Stimulated activated CD4-positive, alpha-beta T cell treated with anti-CD3 and anti-CD28 coated beads, Interleukin-2, amount 100 ng/mL, for 24 hours (primary cell): ENCODE data around the gene TBC1D5.
"Not testable (repeated sequence)": the region's sequence is repeated elsewhere in the genome, so short reads cannot be mapped to it uniquely, and the experiment has no call there.

Experiments
- DNase-seq, 2 donors: peaks; one replicate each; pipeline ENCODE4 v3.0.0-alpha.2; 2020

The TBC1D5 gene

DNA sequence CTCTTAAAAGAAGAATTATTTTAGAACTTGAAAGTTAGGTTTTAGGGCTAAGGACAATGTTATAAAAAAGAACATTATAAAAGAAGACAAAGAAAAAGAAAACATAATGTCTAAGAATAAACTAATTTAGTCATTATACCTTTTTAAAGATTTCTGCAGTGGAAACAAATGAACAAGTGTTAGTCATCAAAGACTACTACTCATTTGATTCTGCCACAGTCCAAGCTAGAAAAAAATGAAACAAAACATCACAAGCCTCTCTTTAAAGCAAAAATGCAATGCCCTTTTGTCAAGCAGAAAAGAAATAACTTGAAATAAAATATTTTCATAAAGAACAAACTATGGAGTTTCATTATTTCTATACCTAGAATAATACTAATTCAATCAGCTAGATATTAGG is 102.0 kb downstream of the TBC1D5 start:
- DNase-seq: no peak

DNA sequence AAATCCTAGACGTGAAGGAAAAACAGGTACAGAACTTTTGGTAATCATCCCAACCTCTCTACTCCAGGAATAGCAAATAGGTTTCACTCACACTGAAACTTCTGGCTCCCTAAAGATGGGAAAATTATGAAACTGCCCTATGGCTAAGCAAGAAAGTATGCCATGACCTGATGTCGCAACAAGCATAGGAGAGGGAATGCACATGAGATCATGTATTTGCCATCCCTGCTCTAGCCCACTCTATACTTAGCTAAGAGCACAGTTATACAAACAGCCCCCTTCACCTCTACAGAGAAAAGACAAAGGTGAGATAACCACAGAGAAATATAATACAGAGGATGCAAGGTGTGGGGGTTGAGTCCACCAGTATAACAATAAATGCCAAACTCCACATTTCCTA is 102.7 kb downstream of the TBC1D5 start:
- no peak for DNase-seq

DNA sequence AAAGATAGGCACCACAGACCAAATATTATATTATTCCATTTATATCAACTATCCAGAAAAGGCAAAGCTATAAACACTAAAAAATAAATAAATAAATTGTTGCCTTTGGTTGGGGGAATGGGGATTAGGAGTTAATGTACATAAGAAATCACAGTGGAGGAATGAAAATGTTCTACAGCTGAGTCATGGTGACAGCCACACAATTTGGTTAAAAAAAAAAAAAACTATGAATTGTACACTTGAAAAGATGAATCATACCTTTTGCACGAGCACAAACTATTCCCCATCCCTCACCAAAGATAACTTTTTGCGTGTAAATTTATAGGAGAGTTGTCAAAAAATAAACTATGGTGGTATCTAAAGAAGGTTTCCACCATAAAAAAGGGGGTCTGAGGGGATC is 103.2 kb downstream of the TBC1D5 start:
- no peak for DNase-seq

DNA sequence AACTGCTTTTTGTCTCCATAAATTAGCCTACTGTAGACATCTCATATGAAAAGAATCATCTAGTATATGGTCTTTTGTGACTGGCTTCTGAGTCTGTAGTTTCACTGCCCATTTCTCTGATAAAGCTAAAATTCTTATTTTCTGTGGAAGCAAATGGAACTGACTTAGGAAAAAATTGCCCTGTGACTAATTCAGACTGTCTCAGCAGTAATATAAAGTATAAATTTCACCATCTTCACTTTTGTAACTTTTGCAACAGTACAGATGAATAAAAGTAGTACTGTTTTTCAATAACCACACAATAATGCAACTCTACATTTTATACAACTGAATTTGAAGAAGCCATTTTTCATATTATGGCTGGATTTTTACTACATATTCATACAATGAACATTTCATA is 104.1 kb downstream of the TBC1D5 start:
- DNase-seq: no peak

DNA sequence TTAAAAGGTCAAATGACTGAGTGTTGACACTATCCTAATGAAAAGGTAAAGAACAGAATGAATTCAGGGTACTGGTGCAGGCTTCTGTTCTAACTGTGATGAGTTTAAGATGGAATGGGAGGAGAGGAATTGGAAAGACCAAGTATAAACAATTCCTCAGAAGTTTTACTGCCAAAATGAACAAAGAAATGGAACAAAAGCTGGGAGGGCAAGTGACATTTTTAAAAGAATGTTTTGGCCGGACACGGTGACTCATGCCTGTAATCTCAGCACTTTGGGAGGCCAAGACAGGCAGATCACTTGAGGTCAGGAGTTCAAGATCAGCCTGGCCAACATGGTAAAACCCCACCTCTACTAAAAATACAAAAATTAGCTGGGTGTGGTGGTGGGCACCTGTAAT is 106.8 kb downstream of the TBC1D5 start:
- not testable (repeated sequence) for DNase-seq

DNA sequence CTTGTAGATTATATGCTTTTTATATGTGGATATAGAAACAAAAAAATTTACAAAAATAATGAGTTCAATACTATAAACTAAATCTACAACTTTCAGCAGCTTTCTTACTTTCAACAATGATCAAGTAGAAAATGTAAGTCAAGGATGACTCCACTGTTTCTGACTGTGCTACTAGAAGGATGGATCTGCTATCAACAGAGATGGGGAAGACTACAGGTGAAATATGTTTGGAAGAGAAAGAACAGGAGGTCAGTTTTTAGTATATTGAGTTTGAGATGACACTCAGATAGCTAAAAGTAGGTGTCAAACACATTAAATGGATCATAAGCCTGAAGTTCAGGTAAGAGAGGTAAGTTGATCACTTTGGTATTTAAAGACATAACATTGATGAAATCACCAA is 107.5 kb downstream of the TBC1D5 start:
- no peak for DNase-seq

DNA sequence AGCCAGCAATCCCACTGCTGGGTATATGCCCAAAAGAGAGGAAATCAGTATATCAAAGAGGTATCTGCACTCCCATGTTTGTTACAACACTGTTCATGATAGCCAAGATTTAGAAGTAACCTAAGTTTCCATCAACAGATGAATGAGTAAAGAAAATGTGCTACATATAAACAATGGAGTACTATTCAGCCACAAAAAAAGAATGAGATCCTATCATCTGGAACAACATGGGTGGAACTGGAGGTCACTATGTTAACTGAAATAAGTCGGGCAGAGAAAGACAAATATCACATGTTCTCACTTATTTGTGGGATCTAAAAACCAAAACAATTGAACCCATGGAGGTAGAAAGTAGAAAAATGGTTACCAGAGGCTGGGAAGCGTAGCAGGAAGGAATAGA is 108.2 kb downstream of the TBC1D5 start:
- no peak for DNase-seq

DNA sequence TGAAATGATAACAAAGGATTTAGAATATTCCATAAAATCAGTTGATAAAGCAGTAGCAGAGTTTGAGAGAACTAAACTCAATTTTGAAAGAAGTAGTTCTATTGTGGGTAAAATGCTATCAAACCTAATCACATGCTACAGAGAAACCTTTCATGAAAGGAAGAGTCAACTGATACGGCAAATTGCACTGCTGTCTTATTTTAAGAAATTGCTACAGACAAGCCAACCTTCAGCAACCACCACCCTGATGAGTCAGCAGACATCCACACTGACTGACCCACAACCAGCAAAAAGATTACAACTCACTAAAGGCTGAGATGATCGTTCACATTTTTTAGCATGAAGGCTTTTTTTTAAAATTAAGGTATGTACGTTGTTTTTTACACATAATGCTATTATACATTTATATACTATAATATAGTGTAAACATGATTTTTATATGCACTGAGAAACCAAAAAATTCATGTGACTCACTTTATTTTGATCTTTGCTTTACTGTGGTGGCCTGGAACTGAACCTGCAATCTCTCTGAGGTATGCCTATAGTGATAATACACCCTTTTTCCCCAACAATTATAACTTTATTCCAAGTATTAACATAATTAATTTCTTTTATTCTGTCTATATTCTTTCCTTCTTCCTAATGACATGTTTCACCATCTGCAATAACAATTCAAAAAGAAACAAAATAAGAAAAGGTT is 109.9 kb downstream of the TBC1D5 start:
- peak in 1 of 2 donors; percentile 2 for DNase-seq

DNA sequence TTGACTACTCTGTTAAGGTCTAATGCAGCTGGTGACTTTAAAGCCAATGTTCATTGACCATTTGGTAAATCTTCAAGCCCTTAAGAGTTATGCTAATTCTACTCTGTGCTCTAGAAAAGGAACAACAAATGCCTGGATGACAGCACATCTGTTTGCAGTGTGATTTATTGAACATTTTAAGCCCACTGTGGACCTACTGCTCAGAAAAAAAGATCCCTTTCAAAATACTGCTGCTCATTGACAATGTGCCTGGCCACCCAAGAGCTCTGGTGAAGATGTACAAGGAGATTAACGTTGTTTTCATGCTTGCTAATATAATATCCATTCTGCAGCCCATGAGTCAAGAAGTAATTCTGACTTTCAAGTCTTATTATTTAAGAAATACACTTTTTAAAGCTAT is 110.8 kb downstream of the TBC1D5 start:
- DNase-seq: no peak

DNA sequence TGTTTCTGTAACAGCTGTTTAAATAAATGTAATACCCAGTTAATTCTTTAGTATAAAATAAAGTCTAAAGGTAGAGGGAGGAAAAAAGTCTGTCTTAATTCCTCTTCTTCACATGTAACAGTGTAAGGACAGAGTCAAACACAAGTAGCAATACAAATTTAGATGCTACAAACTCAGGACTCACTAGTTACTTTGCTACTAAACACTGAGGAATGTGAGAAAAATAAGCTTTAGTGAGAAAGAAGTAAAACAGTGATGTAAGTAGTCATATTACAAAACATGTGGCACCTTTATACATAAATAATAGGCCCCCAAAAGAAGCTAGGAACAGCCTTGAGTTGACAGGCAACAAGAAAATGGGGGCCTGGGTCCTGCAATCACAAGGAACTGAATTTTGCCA is 113.0 kb downstream of the TBC1D5 start:
- DNase-seq: no peak

DNA sequence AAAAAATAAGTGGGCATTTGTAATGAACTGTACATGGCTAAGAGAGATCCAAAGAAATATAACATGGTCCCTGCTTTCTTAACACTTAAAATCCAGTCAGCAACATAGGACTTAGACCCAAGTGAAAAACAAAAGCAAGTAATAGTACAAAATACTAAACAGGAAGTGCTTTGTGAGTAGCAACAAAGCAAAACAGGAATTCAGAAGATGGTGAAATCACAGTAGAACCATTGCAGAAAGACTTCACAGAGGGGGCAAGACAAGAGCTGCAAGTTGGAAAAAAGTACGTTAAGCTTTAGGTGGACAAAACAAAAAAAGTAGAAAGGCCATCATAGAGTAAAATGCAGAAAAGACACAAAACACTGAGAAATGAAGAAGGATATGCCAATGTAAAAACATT is 116.0 kb downstream of the TBC1D5 start:
- no peak for DNase-seq

DNA sequence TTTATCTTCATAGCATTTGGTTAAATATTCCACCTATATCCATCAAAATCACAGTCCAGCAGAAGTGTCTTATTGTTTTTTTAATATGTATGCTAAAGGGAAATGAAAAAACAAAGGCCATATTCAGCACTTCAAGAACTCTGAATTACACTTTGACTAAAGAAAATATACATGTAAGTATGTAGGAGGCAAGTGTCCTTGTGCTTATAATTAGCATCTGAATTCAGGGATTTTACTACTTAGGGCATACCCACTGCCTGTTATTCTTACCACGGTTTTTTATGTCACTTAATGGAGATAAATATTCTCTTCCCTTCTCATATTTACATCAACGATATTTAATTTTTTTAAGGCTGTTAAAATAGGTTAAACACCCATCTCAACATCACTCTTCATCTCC is 117.3 kb downstream of the TBC1D5 start:
- DNase-seq: no peak

DNA sequence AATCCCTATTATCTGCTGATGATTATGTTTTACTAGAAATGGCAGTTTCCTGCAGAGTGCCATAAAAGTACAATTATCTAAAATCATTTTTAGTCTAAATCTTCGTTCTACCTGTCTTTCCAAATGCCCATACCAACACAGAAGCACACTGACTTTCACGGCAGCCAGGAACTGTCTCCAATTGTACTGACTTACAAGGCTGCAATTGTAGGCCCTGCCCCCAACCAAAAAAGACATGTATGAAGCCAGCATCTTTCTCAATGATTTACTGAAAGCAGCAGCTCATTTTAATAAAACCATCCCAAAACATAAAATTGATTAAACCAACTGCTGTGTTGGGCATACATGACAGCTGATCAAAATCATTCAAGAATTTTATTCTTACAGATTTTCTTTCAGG is 119.0 kb downstream of the TBC1D5 start:
- no peak for DNase-seq

DNA sequence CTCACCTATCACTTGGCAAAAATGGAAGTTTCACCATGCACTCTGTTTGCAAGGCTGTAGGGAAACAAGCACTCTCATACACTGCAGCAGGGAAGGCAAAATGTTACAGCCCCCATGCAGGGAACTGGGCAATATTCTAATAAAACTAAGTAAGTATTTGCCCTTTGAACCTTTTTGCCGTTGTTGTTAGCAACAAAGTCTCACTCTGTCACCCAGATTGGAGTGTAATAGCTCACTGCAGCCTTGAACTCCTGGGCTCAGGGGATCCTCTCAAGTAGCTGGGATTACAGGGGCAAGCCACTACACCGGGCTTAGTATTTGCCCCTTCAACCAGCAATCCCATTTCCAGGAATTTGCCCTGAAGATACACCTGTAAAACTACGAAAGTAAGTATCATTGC is 122.5 kb downstream of the TBC1D5 start:
- no peak for DNase-seq

DNA sequence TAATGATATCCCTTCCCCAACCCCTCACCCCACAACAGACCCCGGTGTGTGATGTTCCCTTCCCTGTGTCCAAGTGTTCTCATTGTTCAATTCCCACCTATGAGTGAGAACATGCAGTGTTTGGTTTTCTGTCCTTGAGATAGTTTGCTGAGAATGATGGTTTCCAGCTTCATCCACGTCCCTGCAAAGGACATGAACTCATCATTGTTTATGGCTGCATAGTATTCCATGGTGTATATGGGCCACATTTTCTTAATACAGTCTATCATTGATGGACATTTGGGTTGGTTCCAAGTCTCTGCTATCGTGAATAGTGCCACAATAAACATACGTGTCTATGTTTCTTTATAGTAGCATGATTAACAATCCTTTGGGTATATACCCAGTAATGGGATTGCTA is 129.4 kb downstream of the TBC1D5 start:
- not testable (repeated sequence) for DNase-seq

DNA sequence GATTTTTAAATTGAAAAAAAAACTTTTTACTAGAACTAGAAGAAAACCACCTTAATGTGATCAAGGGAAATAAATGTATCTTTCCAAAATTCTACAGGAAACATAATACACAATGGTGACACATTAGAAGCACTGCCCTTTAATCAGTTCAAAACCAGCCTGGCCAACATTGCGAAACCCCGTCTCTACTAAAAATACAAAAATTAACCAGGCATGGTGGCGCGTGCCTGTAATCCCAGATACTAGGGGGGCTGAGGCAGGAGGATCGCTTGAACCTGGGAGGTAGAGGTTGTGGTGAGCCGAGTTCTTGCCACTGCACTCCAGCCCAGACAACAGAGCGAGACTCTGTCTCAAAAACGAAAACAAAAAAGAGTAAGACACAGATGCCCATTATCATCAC is 134.5 kb downstream of the TBC1D5 start:
- no peak for DNase-seq

DNA sequence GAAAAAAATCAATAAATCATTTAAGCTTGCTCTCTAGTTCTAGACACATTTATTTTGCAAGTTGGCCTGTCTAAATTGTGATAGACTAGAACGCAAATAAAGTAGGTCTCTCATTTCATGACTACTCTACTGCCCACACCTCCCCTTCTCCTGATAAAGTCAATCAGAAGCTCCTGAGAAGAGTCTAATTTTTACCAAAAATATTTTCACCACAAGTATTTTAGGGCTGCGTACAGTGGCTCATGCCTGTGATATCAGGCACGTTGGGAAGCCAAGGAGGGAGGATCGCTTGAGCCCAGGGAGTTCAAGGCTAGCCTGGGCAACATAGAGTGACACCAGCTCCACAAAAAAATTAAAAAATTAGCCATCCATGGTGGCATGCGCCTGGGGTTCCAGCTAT is 136.5 kb downstream of the TBC1D5 start:
- DNase-seq: no peak

DNA sequence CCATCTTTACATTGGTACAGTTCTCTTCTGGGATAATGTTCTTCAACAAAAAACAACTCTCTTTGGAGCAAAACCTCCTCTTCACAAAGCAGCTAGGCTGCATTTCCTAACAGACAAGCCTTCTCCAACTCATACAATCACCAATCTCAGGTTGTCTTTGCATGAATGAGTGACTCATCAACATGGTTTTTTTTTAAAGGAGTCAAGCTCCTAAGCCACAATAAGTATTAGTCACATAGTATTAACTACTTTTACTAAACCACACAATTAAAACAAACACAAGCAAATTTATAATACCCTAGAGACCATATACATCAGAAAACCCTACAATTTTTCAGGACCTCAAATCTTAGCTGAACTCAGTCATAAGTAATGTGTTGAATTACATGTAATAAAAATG is 137.4 kb downstream of the TBC1D5 start:
- no peak for DNase-seq

DNA sequence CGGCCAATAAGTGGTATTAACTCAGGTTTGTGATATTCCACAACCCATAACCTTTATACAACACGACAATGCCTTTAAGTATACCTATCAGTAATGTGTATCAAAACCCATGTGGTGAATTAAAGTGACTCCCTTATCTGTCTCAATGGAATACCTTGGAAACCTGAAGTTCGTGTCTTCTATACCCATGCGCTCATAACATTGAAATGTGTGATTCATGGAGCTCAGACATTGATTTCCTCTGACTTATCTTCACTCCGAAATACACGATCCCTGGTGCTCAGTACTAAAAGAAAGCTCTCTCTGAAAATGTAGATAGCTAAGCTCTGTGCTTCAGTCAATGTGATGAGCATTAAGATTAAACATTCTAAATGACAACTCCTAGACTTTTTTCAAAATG is 140.3 kb downstream of the TBC1D5 start:
- DNase-seq: no peak

DNA sequence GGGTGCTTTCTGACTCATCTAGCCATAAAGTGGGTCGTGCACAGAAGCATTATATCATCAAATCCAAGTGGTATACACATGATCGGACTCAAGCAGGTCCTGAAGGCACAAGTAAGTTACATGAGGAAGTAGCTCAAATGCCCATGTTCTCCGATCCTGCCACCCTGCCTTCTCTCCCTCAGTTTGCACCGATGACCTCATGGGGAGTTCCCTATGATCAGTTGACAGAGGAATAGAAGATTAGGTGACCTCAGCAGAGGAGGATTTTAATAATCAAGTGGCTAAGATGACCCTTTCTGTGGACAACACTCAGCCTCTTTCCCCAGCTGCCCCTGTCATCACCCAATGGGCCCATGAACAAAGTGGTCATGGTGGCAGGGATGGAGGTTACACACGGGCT is 149.5 kb downstream of the TBC1D5 start:
- DNase-seq: no peak

DNA sequence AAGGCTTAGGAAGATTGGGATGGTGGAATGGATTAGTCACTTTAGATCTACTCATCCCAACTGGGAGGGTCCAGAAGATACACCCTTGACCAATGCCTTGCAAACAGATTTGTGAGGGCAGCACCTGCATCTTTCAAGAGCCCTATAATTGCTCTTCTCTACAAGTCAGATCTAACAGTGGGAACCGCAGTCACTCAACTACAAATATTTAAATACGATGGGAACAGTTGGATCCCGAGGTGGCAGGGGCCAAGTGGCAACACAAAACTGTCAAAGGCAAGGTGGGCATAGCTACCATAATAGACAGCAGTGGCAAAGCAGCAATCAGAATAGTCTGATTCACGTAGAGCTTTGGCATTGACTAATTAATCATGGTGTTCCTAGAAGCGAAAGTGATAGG is 152.0 kb downstream of the TBC1D5 start:
- no peak for DNase-seq

DNA sequence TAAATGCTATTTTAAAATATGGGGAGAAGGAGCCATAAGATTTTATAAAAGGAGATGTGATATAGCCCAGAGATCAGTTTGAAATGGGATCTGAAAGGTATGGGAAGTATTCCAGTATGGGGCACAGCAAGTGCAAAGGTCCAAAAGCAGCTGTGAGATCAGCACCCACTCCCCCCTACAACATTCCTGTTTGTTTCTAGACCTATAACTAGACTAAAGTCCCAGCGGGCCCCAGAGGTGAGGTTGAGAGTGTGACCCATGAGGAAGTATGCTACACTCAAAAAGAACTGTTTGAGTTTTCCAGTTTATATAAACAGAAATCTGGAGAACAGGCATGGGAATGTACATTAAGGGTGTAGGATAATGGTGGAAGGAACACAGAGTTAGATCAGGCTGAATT is 152.5 kb downstream of the TBC1D5 start:
- DNase-seq: no peak

DNA sequence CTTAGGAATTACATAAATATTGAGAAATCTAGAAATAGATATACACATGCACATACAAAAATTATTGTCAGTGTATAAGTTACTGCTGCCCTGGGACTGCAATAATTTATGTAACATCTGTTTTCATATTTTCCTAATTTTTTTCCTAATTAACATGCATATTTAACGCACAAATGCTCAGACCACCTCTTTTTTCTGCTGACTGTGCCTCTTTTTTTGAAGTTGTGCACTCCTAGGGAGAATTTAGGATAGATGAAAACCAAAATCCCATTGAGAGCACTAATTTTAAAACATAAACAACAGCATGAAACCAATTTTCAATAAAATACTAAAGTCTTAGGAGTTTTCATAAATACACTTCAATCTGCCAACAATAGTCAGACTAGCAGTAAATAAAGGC is 154.0 kb downstream of the TBC1D5 start:
- DNase-seq: no peak

DNA sequence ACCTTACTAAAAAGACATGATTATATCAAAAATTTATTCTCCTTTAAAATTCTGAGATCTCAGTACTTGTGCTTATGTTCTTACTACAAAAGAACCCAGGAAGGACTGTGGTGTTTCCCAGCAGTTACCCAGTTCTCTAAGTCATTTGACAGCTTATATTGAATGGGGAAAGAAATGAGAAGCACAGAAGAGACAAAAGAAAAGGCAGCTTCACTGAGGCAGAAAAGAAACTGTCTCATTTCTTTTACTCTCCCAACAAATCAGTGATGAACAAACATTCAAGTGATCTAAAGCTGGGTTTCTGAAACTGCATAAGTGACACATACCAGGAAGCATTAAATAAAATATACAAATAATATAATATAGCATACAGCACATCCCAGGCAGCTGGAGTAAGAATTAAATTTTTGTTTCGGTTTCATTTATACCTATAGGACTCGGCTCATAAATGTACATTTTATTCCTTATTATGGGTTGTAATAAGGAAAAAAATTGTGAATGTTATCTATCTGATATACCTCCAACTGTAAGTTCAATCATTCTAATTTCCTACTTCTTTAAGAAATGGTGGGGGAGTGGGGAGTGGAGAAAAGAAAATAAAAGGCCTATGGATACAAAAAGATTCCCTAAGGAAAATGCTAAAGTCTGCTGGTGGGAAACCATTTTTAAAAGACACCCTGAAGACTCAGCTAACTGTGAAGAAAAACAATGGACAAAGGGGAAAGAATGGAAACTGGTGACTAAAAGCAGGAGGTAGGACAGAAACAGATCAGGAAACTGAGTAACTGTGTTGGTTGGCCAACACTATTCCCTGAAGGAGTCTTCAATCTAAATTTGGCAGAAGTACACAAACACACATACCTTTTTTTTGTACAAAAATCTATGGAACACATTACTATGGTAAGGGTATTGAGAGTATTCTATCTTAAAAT is 156.8 kb downstream of the TBC1D5 start:
- DNase-seq: no peak

DNA sequence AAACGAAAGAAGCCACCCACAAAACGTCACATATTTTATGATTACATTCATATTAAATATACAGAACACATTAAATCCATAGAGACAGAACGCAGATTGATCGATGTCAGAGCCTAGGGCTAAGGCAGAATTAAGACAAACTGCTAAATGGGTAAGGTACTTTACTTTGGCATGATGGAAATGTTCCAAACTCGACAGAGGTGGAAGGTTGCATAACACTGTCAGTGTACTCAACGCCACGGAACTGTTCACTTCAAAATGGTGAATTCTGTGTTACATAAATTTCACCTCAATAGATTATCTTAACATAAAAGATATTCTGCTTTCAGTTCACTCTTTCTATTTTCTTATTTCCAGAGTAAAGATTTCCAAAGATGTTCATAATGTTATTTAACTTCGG is 158.4 kb downstream of the TBC1D5 start:
- no peak for DNase-seq
